GM23338 (cell line): Measurements from ENCODE around the gene CFAP141. TPM values are rescaled to one million over a fixed set of nuclear protein-coding genes. Genes with fewer than 3 reads are reported as not detected.

ENCODE experiments used
- ATAC-seq: fragments of 200-7000 bp; cut with Tn5 transposase; 3 replicates; pipeline ENCODE4 v1.9.1; 2020
- DNase-seq: peaks from one replicate; pipeline ENCODE4 v3.0.0-alpha.2; 2015; ENCODE audit warnings: low spot score
- H2AFZ ChIP-seq: fragments of 200-600 bp; sonication (generic); 2 replicates; pipeline ENCODE4 v1.8.0; 2016; ENCODE audit warnings: antibody characterized with exemption, mild to moderate bottlenecking, moderate library complexity
- H3F3A ChIP-seq: fragments of 200-600 bp; sonication (generic); replicated peaks from 2 replicates; pipeline ENCODE4 v1.8.0; 2017; ENCODE audit warnings: antibody characterized with exemption, mixed run types, low read depth
- H3K27ac ChIP-seq: fragments of 200-600 bp; sonication (generic); 2 replicates; pipeline ENCODE4 v1.6.1; 2016; ENCODE audit warnings: low read depth
- H3K27me3 ChIP-seq: fragments of 200-600 bp; sonication (generic); 2 replicates; pipeline ENCODE4 v1.8.0; 2016; ENCODE audit warnings: mild to moderate bottlenecking, mixed run types, moderate library complexity; ENCODE audit not compliant: insufficient read depth
- H3K36me3 ChIP-seq: fragments of 200-600 bp; sonication (generic); 2 replicates; pipeline ENCODE4 v1.8.0; 2016; ENCODE audit warnings: mild to moderate bottlenecking; ENCODE audit not compliant: insufficient read depth
- H3K4me1 ChIP-seq: fragments of 200-600 bp; sonication (generic); 2 replicates; pipeline ENCODE4 v1.8.0; 2016; ENCODE audit warnings: mild to moderate bottlenecking, moderate library complexity; ENCODE audit not compliant: insufficient read depth
- H3K4me2 ChIP-seq: fragments of 200-600 bp; sonication (generic); 2 replicates; pipeline ENCODE4 v1.7.1; 2017; ENCODE audit warnings: mixed run types
- H3K4me3 ChIP-seq: fragments of 200-600 bp; sonication (generic); 2 replicates; pipeline ENCODE4 v1.6.1; 2016; ENCODE audit warnings: mixed run types
- H3K79me2 ChIP-seq: fragments of 200-600 bp; sonication (generic); replicated peaks from 2 replicates; pipeline ENCODE4 v1.8.0; 2017; ENCODE audit warnings: mild to moderate bottlenecking; ENCODE audit not compliant: insufficient read depth
- H3K9me2 ChIP-seq: fragments of 200-600 bp; sonication (generic); 2 replicates; pipeline ENCODE4 v1.8.0; 2017; ENCODE audit not compliant: insufficient read depth
- H4K20me1 ChIP-seq: fragments of 200-600 bp; sonication (generic); replicated peaks from 2 replicates; pipeline ENCODE4 v1.8.0; 2017; ENCODE audit warnings: mild to moderate bottlenecking; ENCODE audit not compliant: insufficient read depth
- H3K27ac Mint-ChIP-seq: 2 replicates; pipeline ENCODE4 v1.8.0; 2020; ENCODE audit warnings: inconsistent platforms, mild to moderate bottlenecking, moderate library complexity, mixed read lengths
- H3K27me3 Mint-ChIP-seq: 3 replicates; pipeline ENCODE4 v1.8.0; 2022; ENCODE audit warnings: low read depth, mild to moderate bottlenecking, moderate library complexity, mixed read lengths, inconsistent platforms; ENCODE audit not compliant: insufficient read depth, poor library complexity
- H3K36me3 Mint-ChIP-seq: 3 replicates; pipeline ENCODE4 v1.8.0; 2021; ENCODE audit warnings: low read depth, mild to moderate bottlenecking, inconsistent platforms, moderate library complexity, mixed read lengths
- H3K4me1 Mint-ChIP-seq: 3 replicates; pipeline ENCODE4 v1.8.0; 2020; ENCODE audit warnings: mild to moderate bottlenecking, inconsistent platforms, mixed read lengths
- H3K4me3 Mint-ChIP-seq: 3 replicates; pipeline ENCODE4 v1.8.0; 2021; ENCODE audit warnings: moderate library complexity, mild to moderate bottlenecking, inconsistent platforms, mixed read lengths
- H3K9me3 Mint-ChIP-seq: 3 replicates; pipeline ENCODE4 v1.8.0; 2020; ENCODE audit warnings: moderate library complexity, mild to moderate bottlenecking, inconsistent platforms, mixed read lengths
- CREB1 ChIP-seq: fragments of 250-450 bp; sonication (Bioruptor Pico); IDR thresholded peaks from 2 replicates; pipeline ENCODE4 v1.5.0; 2020; ENCODE audit warnings: low read depth, mild to moderate bottlenecking, moderate library complexity
- CTCF ChIP-seq, 2 experiments: fragments of 200-600 bp in 1 of 2; sonication (generic) in 1 of 2; conservative IDR thresholded peaks; 2 replicates each; pipeline versions ENCODE4 v1.5.1 to v1.6.1; 2016 to 2017; ENCODE audit warnings: antibody characterized with exemption in 2 of 2, low read depth in 2 of 2, mild to moderate bottlenecking in 2 of 2, moderate library complexity in 1 of 2
- POLR2AphosphoS5 ChIP-seq: IDR thresholded peaks from 2 replicates; pipeline ENCODE4 v1.6.1; 2016; ENCODE audit warnings: antibody characterized with exemption, low read depth
- STAT1 ChIP-seq: IDR thresholded peaks from one replicate; pipeline ENCODE4 v1.6.1; 2016; ENCODE audit warnings: antibody characterized with exemption; ENCODE audit not compliant: unreplicated experiment
- polyA plus RNA-seq: library from polyadenylated mRNA; unstranded; fragments of >200 nt; fragmentation: Nextera tagmentation; extraction: Ambion mirVana; gene quantifications from 2 replicates; pipeline ENCODE4 v1.2.1, GENCODE V29; 2016
- total RNA-seq: library from RNA; depleted of rRNA; stranded (reverse); fragments of >200 nt; shearing (Covaris generic); gene quantifications from 2 replicates; pipeline ENCODE4 v1.2.3, GENCODE V29; 2014
- TF ChIP-seq, protein P1 (sequence below): fragments of 250-450 bp; sonication (Bioruptor Pico); IDR thresholded peaks from 2 replicates; pipeline ENCODE4 v1.5.0; 2020; ENCODE audit warnings: mild to moderate bottlenecking, moderate library complexity

Gene CFAP141
- total and polyA plus RNA-seq, 2 experiments from 2014 or later = not detected

DNA sequence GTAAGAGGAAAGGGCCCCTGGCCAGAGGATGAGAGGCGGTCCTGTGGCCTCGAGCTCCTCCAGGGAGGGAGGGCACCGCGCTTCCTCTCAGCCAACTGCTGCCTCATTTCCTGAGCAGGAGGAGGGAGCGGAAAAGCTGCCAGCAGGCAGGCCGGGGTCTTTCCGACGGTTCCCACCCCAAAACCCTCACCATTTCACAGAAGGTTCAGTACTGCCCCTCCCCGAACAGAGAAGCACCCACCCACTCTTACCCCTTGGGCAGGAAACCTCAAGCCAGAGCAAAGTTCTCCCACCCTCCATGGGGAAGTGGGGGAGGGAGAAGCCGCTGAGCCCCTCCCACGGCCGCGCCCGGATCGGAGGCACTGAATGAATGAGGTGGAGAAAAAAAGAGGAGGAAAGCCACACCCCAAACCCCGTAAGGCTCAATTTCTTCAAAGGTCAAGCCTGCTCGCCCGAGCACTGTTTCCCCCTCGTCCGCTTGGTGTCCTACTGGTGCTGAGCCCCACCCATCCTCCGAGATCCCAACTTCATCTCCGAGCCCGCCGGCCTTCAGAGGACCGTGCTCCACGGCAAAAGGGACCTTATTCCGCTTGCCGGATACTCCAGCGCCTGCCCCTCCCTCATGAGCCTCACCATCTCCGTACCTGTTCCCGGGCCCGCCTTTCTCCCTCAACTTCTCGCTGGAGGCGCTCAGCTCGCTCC, 23.6 kb downstream of the CFAP141 start:
- Mint-ChIP-seq H3K27me3 (peaks cover 8% of the 10 kb centered on the region), H3K4me3 (peak overlapping the region; percentile 100), H3K27ac (peak overlapping the region; percentile 97), H3K36me3 (peaks cover 39% of the 10 kb centered on the region), H3K4me1 (peaks cover 67% of the 10 kb centered on the region), H3K9me3 (peaks cover 4% of the 10 kb centered on the region; the same call in 1 of the 3 replicates)
- Histone ChIP-seq H3K9me2 (no peaks in the 10 kb centered on the region), H3K36me3 (peaks cover 10% of the 10 kb centered on the region; the same call in 1 of the 2 replicates), H3K27me3 (no peaks in the 10 kb centered on the region), H3K79me2 (peaks cover 54% of the 10 kb centered on the region), H4K20me1 (peaks cover 43% of the 10 kb centered on the region), H3K4me1 (peaks cover 62% of the 10 kb centered on the region), H3K4me2 (peak overlapping the region; percentile 85), H3F3A (peaks cover 6% of the 10 kb centered on the region), H3K27ac (peak overlapping the region; percentile 88), H2AFZ (no peak overlapping the region), H3K4me3 (peak overlapping the region; percentile 88)
- ATAC-seq = peak; percentile 26
- peak; percentile 76 for DNase-seq
- TF ChIP-seq STAT1 = no peak
- TF ChIP-seq POLR2AphosphoS5 = no peak
- no peak for TF ChIP-seq CTCF (conservative IDR thresholded peaks at IDR 0.05; ENCODE audit: low read depth in 2 of 2)
- TF ChIP-seq, protein P1, sequence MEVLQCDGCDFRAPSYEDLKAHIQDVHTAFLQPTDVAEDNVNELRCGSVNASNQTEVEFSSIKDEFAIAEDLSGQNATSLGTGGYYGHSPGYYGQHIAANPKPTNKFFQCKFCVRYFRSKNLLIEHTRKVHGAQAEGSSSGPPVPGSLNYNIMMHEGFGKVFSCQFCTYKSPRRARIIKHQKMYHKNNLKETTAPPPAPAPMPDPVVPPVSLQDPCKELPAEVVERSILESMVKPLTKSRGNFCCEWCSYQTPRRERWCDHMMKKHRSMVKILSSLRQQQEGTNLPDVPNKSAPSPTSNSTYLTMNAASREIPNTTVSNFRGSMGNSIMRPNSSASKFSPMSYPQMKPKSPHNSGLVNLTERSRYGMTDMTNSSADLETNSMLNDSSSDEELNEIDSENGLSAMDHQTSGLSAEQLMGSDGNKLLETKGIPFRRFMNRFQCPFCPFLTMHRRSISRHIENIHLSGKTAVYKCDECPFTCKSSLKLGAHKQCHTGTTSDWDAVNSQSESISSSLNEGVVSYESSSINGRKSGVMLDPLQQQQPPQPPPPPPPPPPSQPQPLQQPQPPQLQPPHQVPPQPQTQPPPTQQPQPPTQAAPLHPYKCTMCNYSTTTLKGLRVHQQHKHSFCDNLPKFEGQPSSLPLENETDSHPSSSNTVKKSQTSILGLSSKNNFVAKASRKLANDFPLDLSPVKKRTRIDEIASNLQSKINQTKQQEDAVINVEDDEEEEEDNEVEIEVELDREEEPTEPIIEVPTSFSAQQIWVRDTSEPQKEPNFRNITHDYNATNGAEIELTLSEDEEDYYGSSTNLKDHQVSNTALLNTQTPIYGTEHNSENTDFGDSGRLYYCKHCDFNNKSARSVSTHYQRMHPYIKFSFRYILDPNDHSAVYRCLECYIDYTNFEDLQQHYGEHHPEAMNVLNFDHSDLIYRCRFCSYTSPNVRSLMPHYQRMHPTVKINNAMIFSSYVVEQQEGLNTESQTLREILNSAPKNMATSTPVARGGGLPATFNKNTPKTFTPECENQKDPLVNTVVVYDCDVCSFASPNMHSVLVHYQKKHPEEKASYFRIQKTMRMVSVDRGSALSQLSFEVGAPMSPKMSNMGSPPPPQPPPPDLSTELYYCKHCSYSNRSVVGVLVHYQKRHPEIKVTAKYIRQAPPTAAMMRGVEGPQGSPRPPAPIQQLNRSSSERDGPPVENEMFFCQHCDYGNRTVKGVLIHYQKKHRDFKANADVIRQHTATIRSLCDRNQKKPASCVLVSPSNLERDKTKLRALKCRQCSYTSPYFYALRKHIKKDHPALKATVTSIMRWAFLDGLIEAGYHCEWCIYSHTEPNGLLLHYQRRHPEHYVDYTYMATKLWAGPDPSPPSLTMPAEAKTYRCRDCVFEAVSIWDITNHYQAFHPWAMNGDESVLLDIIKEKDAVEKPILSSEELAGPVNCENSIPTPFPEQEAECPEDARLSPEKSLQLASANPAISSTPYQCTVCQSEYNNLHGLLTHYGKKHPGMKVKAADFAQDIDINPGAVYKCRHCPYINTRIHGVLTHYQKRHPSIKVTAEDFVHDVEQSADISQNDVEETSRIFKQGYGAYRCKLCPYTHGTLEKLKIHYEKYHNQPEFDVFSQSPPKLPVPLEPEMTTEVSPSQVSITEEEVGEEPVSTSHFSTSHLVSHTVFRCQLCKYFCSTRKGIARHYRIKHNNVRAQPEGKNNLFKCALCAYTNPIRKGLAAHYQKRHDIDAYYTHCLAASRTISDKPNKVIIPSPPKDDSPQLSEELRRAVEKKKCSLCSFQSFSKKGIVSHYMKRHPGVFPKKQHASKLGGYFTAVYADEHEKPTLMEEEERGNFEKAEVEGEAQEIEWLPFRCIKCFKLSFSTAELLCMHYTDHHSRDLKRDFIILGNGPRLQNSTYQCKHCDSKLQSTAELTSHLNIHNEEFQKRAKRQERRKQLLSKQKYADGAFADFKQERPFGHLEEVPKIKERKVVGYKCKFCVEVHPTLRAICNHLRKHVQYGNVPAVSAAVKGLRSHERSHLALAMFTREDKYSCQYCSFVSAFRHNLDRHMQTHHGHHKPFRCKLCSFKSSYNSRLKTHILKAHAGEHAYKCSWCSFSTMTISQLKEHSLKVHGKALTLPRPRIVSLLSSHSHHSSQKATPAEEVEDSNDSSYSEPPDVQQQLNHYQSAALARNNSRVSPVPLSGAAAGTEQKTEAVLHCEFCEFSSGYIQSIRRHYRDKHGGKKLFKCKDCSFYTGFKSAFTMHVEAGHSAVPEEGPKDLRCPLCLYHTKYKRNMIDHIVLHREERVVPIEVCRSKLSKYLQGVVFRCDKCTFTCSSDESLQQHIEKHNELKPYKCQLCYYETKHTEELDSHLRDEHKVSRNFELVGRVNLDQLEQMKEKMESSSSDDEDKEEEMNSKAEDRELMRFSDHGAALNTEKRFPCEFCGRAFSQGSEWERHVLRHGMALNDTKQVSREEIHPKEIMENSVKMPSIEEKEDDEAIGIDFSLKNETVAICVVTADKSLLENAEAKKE = no peak
- no peak for TF ChIP-seq CREB1 (CRISPR knock-in tag)
